Ishikawa (cell line): Measurements from ENCODE around the gene RIOK3.

ENCODE experiments used
- CEBPB ChIP-seq: IDR thresholded peaks from 2 replicates; pipeline ENCODE4 v1.6.1; 2012
- CREB1 ChIP-seq: IDR thresholded peaks from 2 replicates; pipeline ENCODE4 v1.6.1; 2012; ENCODE audit warnings: low read depth
- EGR1 ChIP-seq: IDR thresholded peaks from 2 replicates; pipeline ENCODE4 v1.6.1; 2012
- EP300 ChIP-seq: IDR thresholded peaks from 2 replicates; pipeline ENCODE4 v1.6.1; 2012; ENCODE audit warnings: borderline replicate concordance
- FOXM1 ChIP-seq: IDR thresholded peaks from 2 replicates; pipeline ENCODE4 v1.6.1; 2012; ENCODE audit warnings: low read depth, borderline replicate concordance
- NFIC ChIP-seq: IDR thresholded peaks from 2 replicates; pipeline ENCODE4 v1.6.1; 2012
- RAD21 ChIP-seq: IDR thresholded peaks from 2 replicates; pipeline ENCODE4 v1.6.1; 2012; ENCODE audit warnings: low read depth
- TAF1 ChIP-seq: IDR thresholded peaks from 2 replicates; pipeline ENCODE4 v1.6.1; 2012; ENCODE audit warnings: low read depth, mild to moderate bottlenecking
- TCF12 ChIP-seq: IDR thresholded peaks from 2 replicates; pipeline ENCODE4 v1.6.1; 2012; ENCODE audit warnings: low read depth
- TEAD4 ChIP-seq: IDR thresholded peaks from 2 replicates; pipeline ENCODE4 v1.6.1; 2012
- USF1 ChIP-seq: IDR thresholded peaks from 2 replicates; pipeline ENCODE4 v1.6.1; 2012
- YY1 ChIP-seq: IDR thresholded peaks from 2 replicates; pipeline ENCODE4 v1.6.1; 2012; ENCODE audit warnings: low read depth
- ZBTB7A ChIP-seq: IDR thresholded peaks from 2 replicates; pipeline ENCODE4 v1.6.1; 2012; ENCODE audit warnings: low read depth
- TF ChIP-seq, protein P1 (sequence below): IDR thresholded peaks from 2 replicates; pipeline ENCODE4 v1.6.1; 2012; ENCODE audit warnings: low read depth, mild to moderate bottlenecking
- TF ChIP-seq, protein P2 (sequence below): IDR thresholded peaks from 2 replicates; pipeline ENCODE4 v1.6.1; 2012

The RIOK3 gene

DNA sequence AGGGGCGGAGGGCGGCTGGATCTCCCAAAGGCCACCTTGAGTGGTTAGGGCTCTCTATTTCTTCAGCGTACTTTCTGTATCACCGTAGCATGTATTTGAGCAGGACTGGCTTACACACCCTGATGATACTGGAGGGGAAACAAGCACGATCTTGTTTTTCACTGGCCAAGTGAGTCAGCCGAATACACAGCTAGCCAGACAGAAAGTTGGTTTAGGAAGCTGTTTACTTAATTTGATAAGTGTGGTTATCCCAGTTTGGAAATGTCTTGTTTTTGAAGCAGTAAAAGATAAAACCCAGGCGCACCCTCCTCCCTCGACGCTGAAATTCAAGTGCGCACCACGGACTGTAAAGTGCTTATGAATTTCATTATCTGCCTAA is 582 bp downstream of the RIOK3 start:
- TF ChIP-seq EP300 (no peak), FOXM1 (no peak), YY1 (no peak), CEBPB (no peak), ZBTB7A (no peak), EGR1 (no peak), TEAD4 (no peak), TCF12 (no peak), CREB1 (no peak), NFIC (no peak), RAD21 (no peak), TAF1 (no peak), USF1 (no peak)
- TF ChIP-seq, protein P1, sequence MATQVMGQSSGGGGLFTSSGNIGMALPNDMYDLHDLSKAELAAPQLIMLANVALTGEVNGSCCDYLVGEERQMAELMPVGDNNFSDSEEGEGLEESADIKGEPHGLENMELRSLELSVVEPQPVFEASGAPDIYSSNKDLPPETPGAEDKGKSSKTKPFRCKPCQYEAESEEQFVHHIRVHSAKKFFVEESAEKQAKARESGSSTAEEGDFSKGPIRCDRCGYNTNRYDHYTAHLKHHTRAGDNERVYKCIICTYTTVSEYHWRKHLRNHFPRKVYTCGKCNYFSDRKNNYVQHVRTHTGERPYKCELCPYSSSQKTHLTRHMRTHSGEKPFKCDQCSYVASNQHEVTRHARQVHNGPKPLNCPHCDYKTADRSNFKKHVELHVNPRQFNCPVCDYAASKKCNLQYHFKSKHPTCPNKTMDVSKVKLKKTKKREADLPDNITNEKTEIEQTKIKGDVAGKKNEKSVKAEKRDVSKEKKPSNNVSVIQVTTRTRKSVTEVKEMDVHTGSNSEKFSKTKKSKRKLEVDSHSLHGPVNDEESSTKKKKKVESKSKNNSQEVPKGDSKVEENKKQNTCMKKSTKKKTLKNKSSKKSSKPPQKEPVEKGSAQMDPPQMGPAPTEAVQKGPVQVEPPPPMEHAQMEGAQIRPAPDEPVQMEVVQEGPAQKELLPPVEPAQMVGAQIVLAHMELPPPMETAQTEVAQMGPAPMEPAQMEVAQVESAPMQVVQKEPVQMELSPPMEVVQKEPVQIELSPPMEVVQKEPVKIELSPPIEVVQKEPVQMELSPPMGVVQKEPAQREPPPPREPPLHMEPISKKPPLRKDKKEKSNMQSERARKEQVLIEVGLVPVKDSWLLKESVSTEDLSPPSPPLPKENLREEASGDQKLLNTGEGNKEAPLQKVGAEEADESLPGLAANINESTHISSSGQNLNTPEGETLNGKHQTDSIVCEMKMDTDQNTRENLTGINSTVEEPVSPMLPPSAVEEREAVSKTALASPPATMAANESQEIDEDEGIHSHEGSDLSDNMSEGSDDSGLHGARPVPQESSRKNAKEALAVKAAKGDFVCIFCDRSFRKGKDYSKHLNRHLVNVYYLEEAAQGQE: no peak
- TF ChIP-seq, protein P2, sequence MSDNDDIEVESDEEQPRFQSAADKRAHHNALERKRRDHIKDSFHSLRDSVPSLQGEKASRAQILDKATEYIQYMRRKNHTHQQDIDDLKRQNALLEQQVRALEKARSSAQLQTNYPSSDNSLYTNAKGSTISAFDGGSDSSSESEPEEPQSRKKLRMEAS: no peak

- TF ChIP-seq YY1: no peak
- TF ChIP-seq CREB1: no peak
- no peak for TF ChIP-seq NFIC
- no peak for TF ChIP-seq EP300
- TF ChIP-seq ZBTB7A: no peak
These were observed 3.7 kb downstream of the RIOK3 start for GRCh38 chr18:23456835-23457234.

- TF ChIP-seq TEAD4: no peak
- TF ChIP-seq, protein P1: no peak
- TF ChIP-seq CEBPB: no peak
- no peak for TF ChIP-seq EP300
- TF ChIP-seq ZBTB7A: no peak
- no peak for TF ChIP-seq NFIC
- no peak for TF ChIP-seq RAD21
- no peak for TF ChIP-seq YY1
- TF ChIP-seq CREB1: no peak
These were observed 5.9 kb downstream of the RIOK3 start for GRCh38 chr18:23458830-23459529.

- TF ChIP-seq TAF1 (no peak), FOXM1 (no peak), EP300 (no peak), YY1 (no peak)
These were observed 6.4 kb downstream of the RIOK3 start for GRCh38 chr18:23459530-23459921.

DNA sequence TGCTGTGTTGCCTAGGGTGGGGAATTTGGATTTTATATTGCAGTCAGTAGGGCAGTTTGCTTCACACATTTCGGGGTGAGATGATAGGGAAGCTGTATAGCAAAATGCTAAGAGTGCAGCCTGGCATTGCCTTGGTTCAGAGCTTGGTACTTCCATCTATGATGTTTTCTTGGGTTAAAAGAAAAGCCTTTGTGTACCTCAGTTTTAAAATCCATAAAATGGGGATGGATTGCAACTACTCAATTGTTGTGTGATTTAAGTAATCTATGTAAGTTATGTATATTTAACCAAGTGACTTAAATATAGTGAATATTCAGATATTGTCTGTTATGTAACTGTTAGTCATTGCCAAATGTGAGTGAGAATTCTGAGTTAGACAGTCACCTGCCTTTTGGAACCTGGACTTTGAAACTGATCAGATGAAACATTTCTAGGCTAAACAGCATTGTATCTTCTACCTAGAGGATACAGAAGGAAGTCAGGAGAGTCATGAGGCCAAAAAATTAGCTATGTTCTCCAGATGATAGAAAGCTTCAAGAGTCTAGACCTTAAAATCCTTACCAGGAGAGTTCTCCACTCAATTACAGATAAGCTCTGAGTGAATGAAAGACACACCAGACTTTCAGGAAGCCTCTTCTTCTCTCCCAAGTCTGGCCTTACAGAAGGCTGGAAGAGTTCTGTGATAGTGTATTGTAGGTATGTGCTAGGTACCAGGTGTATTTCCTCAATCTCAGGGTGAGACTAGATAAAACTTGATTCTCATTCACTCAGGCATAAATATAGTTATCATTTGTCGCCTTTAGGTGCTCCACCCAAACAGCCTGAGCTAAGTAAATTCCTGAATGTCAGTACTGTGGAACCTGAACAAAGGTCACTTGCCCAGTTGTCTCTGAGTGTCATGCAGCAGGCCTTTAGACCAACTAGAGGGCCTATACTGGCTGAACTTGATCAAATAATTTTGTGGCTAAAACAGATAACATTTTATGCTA is 7.5 kb downstream of the RIOK3 start:
- no peak for TF ChIP-seq RAD21
- no peak for TF ChIP-seq USF1
- TF ChIP-seq, protein P1: no peak
- TF ChIP-seq ZBTB7A: no peak
- TF ChIP-seq TCF12: no peak
